GM12891 (cell line): ENCODE data around the gene TOP1.

Experiments
- DNase-seq: peaks from one replicate; pipeline ENCODE4 v3.0.0; 2011; ENCODE audit warnings: low spot score; ENCODE audit not compliant: insufficient read length
- FAIRE-seq: peaks from 2 replicates; lab custom pipeline; 2011; peaks lifted over from hg19 to GRCh38; lab: Jason Lieb, UNC
- PAX5 ChIP-seq: IDR thresholded peaks from 2 replicates; pipeline ENCODE4 v1.6.1; 2011; ENCODE audit warnings: low read length, moderate library complexity, mild to moderate bottlenecking; ENCODE audit not compliant: insufficient read depth, severe bottlenecking
- POLR2A ChIP-seq: IDR thresholded peaks from 2 replicates; pipeline ENCODE4 v1.6.1; 2011; ENCODE audit warnings: low read depth, low read length, control low read depth
- POLR2AphosphoS5 ChIP-seq: IDR thresholded peaks from 2 replicates; pipeline ENCODE4 v1.6.1; 2011; ENCODE audit warnings: low read depth, low read length, control low read depth
- POU2F2 ChIP-seq: IDR thresholded peaks from 2 replicates; pipeline ENCODE4 v1.6.1; 2011; ENCODE audit warnings: low read depth, mild to moderate bottlenecking, control low read depth, low read length, moderate library complexity
- SPI1 ChIP-seq: IDR thresholded peaks from 2 replicates; pipeline ENCODE4 v1.6.1; 2011; ENCODE audit warnings: low read depth, low read length, control low read depth
- TAF1 ChIP-seq: IDR thresholded peaks from 2 replicates; pipeline ENCODE4 v1.6.1; 2011; ENCODE audit warnings: low read depth, low read length, control low read depth

Gene TOP1

DNA sequence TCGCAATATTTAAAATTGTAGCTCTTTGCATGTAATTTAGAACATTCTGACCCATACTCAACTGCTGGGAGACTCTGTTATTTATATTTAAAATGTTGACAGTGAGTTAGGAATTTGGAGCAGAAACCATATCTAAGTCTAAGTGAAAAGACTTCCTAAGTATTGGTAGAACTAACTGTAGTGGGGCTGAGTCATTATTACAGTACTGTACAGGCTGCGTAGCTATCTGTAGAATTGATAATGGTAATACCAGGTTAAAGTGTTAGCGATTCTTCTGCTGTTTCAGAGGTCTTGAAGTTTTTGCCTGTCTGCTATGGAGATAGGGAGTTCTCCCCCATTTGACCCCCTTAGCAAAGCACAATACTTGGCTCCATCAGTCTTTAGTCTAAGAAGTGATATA lies 3.6 kb downstream of the TOP1 start:
- FAIRE-seq (no peak), DNase-seq (no peak)
- TF ChIP-seq PAX5 (no peak), TAF1 (no peak), SPI1 (no peak), POLR2A (no peak), POLR2AphosphoS5 (no peak), POU2F2 (no peak)

DNA sequence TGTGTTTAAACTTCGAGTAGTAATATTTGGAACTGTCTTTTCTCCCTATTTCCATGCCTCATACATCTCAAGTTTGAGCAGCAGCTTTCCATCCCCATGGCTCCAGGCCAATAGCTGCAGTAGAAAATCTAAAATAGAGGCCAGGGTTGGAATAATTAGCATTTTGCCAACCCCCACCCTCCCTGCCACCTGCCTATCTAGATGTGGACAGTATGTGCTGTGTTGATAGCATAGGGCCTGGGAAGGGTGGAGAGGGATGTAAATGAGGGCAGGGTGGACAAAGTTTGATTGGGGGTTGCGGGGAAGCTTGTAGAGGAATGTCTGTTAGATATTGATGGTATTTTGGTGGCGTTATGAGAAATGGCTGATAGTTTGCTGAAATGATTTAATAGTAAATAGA lies 5.6 kb downstream of the TOP1 start:
- no peak for TF ChIP-seq POLR2AphosphoS5
- no peak for TF ChIP-seq POLR2A
- no peak for TF ChIP-seq PAX5
- no peak for TF ChIP-seq SPI1
- no peak for TF ChIP-seq POU2F2
- no peak for TF ChIP-seq TAF1
- FAIRE-seq (no peak), DNase-seq (no peak)

- FAIRE-seq (no peak), DNase-seq (no peak)
- no peak for TF ChIP-seq PAX5
- TF ChIP-seq SPI1 = no peak
- no peak for TF ChIP-seq POLR2A
- no peak for TF ChIP-seq TAF1
- no peak for TF ChIP-seq POLR2AphosphoS5
- TF ChIP-seq POU2F2 = no peak
These were observed 6.6 kb downstream of the TOP1 start for GRCh38 chr20:41035207-41035606.

GRCh38 chr20:41037179-41037578 lies 8.6 kb downstream of the TOP1 start:
- TF ChIP-seq TAF1 (no peak), SPI1 (no peak), PAX5 (no peak), POU2F2 (no peak), POLR2A (no peak), POLR2AphosphoS5 (no peak)
- DNase-seq (no peak), FAIRE-seq (no peak)

DNA sequence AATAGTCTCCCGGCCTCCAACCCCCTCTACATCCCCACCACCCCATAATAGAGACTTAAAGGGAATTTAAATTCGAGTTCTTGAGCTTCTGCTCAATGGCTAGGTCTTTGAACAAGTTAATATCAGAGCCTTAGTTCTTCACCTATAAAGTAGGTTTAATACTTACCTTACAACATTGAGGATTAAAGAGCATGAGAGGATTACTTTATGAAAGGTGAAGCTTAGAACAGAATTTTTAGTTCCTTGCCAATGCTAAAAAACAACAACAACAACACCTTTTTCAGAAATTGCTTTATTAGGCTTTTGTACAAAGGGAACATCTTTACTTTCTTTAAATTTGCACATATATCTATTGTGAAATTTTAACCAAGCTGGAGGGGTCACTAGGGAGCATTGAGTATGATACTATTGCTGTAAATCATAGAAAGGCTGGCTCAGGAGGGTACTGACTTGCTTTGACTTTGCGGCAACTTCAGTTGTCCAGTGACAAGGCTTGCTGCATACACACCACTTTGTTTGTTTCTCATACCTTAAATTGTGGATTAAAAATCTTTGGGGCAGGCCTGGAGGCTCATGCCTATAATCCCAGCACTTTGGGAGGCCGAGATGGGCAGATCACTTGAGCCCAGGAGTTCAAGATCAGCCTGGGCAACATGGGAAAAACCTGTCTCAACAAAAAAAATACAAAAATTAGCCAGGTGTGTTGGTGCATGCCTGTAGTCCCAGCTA lies 9.7 kb downstream of the TOP1 start:
- TF ChIP-seq PAX5 (no peak), POLR2A (no peak), POU2F2 (no peak), TAF1 (no peak), POLR2AphosphoS5 (no peak), SPI1 (no peak)
- no peak for FAIRE-seq
- DNase-seq = no peak

GRCh38 chr20:41038878-41039404 lies 10.3 kb downstream of the TOP1 start:
- FAIRE-seq (no peak), DNase-seq (no peak)
- peak; percentile 53 for TF ChIP-seq SPI1
- no peak for TF ChIP-seq TAF1

- DNase-seq = no peak
- no peak for TF ChIP-seq SPI1
- TF ChIP-seq POLR2A = no peak
- TF ChIP-seq TAF1 = no peak
- no peak for TF ChIP-seq PAX5
- TF ChIP-seq POLR2AphosphoS5 = no peak
- no peak for TF ChIP-seq POU2F2
- no peak for FAIRE-seq
These were observed 12.2 kb downstream of the TOP1 start for GRCh38 chr20:41040855-41041254.

DNA sequence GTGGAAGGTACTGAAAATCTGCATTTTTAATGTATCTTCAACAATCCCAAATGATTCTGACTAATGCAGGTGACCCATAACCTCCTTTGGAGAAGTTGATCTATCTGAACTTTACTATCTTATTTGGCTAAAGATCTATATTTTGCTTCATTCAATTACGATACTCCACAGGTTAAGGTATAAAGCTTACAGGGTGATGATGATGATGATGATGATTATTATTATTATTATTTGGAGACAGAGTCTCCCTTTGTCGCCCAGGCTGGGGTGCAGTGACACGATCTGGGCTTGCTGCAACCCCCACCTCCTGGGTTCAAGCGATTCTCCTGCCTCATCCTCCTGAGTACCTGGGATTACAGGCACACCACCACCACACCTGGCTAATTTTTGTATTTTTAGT lies 13.1 kb downstream of the TOP1 start:
- no peak for TF ChIP-seq SPI1
- no peak for TF ChIP-seq POU2F2
- TF ChIP-seq POLR2AphosphoS5 = no peak
- no peak for TF ChIP-seq PAX5
- no peak for TF ChIP-seq POLR2A

DNA sequence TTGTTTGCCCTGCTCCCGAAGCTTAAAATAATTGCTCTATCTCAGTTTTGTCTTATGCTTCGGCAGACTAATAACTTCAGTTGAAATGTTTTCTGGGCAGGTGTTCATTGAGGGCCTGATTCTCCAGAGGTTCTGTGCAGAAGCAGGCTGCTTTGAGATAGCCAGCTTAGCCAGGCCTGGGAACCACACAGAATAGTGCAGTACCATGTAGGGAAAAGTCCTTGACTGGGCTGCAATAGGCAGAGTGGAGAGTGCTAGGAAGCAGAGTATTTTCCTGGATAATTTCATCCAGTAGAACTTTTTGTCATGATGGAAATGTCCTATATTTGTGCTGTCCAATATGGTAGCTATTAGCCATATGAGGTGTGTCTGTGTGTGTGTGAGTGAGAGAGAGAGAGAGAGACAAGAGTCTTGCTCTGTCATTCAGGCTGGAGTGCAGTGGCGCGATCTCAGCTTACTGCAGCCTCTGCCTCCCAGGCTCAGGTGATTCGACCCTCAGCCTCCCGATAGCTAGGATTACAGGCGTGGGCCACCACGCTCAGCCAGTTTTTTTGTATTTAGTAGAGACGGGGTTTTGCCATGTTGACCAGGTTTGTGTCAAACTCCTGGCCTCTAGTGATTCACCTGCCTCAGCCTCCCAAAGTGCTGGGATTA lies 15.9 kb downstream of the TOP1 start:
- TF ChIP-seq TAF1 = no peak
- TF ChIP-seq SPI1 = no peak
- no peak for TF ChIP-seq POU2F2
- TF ChIP-seq POLR2AphosphoS5 = no peak
- TF ChIP-seq POLR2A = no peak
- TF ChIP-seq PAX5 = no peak
- DNase-seq (no peak), FAIRE-seq (no peak)

More for the DNA sequence above, 13.1 kb downstream of the TOP1 start:
- DNase-seq (no peak), FAIRE-seq (no peak)

DNA sequence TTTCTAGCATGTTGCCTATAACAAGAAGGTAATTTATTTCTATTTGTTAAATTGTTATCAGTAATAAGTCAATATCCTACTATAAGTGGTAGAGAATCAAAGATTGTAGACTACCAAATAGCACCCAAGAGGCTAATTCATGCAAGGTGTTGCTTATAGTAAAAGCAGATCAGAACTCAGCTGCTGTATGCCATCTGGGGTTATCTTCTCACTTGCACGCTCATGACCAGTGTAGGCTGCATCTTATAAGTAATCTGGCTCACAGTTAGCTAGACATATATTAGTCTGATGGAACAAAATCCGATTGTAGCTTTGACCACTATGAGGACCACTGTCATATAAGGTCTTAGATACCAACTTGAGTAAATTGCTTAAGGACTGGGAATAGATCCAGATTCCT lies 17.0 kb downstream of the TOP1 start:
- DNase-seq (no peak), FAIRE-seq (no peak)
- TF ChIP-seq TAF1 = no peak

DNA sequence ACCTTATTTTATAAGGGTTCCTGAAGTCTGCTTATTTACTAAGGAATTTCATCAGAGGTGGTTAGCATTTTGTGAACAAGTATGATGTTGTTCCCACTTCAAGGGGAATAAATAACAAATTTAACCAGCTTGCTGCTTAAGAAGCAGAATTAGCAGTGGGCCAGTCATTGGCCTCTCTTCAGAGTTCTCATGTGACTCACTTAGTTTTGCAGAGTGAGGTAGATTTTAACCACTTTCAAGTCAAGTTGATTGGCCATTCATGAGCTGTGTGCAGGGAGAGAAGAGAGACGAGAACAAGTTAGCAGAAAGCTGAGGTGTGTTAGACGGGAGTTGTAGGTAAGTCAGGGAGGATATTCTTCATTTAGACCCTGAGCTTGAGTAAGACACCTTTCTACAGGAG lies 18.1 kb downstream of the TOP1 start:
- DNase-seq (no peak), FAIRE-seq (no peak)
- TF ChIP-seq PAX5 = no peak
